HG03066 (cell line): ENCODE results near the gene PPFIBP2.

Experiments
- ATAC-seq: cut with Tn5 transposase; IDR thresholded peaks from one replicate; pipeline ENCODE4 v1.9.1; 2021; ENCODE audit warnings: low read depth; ENCODE audit not compliant: unreplicated experiment

Gene PPFIBP2

GRCh38 chr11:7621090-7621489 is 107.3 kb downstream of the PPFIBP2 start:
- no peak for ATAC-seq

- no peak for ATAC-seq
Observed at GRCh38 chr11:7621554-7621953, 107.8 kb downstream of the PPFIBP2 start.

- ATAC-seq: no peak
Observed at GRCh38 chr11:7622721-7623120, 108.9 kb downstream of the PPFIBP2 start.

DNA sequence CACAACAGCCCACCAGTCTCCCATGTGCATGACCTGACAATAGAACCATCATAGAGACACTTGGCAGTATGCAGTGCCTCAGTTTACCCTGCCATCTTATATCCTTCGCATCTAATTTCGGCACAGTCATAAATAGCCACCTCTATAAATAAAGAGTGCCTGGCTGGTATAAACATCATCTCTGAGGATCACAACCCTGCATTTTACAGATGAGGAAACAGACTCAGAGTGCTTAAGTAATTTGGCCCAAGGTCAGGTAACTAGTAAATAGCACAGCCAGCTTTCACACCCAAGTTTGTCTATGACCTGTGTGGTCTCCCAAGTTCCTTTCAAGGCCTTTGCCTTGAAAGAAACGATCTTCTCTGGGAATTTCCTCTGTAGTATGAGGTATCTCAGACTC is 114.9 kb downstream of the PPFIBP2 start:
- no peak for ATAC-seq

DNA sequence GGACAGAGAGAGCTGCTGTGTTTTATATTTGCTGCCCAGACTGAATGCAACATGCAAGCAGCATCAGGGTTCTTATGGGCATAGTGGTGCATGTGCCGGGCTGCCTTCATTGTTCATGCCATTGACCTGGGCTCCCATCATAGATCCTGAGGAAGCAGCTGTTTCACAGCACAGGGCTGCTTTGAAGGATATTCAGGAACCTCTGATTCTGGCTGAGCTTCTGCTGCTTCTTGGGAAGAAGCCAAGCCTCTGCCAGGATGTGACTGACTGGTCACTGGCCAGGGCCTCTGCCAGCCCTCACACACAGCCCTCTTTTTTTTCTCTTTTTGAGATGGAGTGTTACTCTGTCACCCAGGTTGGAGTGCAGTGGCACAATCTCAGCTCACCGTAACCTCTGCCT is 116.2 kb downstream of the PPFIBP2 start:
- no peak for ATAC-seq

DNA sequence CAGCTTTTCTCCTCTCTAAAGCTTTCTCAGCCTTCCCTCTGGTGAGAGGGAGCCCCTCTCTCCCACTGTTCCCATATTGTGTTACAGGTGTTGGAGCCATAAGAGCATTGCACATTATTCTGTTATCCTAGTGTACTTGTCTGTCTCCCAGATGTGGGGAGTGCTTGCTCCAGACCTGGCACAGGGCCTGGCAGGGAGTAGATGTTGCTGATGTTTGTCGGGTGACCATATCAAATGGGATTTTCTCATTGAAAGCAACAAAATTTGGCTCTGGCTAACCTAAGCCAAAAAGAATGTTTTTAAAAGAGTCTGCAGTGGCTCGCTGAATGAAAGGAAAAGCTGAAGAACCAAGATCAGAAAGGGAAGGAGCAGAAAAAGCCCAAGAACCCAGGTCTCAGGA is 118.4 kb downstream of the PPFIBP2 start:
- ATAC-seq: no peak

GRCh38 chr11:7635137-7635536 is 121.3 kb downstream of the PPFIBP2 start:
- no peak for ATAC-seq

DNA sequence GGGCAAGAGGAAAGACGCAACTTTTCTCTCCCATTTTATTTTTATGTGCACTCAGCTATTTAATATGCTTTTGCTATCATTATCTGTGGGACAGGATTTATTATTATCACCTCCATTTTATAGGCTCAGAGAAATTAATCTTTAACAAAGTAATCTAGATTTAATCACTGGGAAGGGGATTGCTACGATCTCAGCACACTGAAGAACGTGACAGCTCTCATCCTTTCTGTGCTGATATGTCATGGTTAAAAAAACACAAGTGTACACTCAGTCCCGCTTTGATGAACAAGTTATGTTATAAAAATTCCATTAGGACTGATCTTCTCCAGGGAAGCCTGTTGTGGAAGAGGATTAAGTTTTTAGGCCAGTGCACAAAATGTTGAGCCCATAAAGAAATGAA is 121.9 kb downstream of the PPFIBP2 start:
- ATAC-seq: no peak

DNA sequence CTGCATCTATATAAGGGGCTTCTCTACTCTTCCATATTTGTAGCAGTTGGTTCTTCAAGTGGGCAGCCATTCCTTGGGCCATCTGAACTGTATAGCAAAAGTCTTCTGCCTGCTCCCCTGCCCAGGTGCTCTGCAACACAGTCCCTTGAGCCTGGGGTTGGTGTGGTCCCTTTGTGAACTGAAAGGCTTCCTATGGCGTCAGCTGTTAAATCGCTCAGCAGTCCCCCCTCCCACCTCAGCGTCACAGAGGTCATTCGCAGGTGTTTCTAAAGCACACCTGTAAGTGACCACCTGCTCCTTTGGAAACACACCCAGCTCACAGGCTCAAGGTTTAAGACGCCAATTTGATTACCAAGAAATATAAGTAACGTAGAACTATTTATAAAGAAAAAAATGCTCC is 122.6 kb downstream of the PPFIBP2 start:
- ATAC-seq: no peak

GRCh38 chr11:7637447-7638157 is 123.8 kb downstream of the PPFIBP2 start:
- no peak for ATAC-seq

DNA sequence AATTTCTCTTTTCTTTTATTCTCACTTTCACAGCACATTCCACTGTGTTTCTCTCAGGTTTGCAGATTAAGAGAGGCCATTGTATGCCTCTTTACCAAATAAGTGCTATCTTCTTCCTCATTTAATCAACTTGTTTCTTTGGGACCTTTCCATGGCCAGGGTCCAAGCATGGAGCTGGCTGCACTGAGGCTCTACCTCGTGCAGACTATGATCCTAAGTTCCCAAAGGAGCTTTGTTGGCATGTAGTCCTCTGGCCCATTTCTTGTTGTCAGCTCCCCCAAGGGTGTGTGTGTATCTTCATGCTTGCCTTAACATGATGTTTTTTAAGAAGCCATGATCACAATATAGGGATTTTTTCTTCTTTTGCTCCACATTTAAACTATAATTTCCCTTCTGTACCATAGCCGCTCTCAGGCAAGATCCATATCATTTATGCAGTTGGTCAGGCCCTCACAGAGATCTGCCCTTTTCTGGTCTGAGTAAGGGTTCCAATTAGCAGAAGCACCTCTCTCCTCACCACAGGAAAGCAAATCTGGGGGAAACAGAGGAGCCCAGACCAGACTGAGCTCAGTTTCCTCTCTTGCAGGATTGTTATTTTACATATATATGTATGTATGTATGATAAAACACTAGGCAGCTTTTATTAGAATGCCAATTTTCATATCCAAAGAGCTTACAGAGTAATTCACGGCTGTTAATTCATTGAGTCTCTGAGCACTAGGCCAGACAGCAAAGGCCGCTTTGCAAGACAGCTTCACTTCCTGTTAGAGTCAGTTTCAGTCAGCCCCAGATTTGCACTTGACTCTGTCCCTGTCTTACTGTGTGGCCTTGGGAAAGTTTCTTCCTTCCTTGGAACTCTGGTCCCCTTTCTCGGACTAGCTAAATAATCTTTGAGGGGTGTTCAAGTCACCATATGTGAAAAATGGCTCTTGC is 125.2 kb downstream of the PPFIBP2 start:
- ATAC-seq: peak; percentile 61

DNA sequence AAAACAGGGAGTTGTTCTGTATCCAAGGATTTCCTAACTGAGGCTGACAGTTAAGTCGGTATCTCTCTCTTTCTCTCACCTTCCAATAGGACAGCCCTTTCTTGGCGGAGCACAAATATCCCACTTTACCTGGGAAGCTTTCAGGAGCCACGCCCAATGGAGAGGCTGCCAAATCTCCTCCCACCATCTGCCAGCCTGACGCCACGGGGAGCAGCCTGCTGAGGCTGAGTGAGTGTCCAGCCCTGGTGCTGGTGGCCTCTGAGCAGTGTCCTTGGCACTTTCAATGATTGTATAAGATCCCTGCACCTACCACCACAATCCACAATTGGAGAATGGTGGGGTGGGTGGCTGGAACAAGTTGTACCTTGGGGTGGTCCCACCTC is 125.8 kb downstream of the PPFIBP2 start:
- no peak for ATAC-seq

GRCh38 chr11:7640816-7641215 is 127.0 kb downstream of the PPFIBP2 start:
- ATAC-seq: no peak

GRCh38 chr11:7642747-7643146 is 128.9 kb downstream of the PPFIBP2 start:
- ATAC-seq: no peak

GRCh38 chr11:7643314-7643713 is 129.5 kb downstream of the PPFIBP2 start:
- ATAC-seq: no peak

GRCh38 chr11:7645206-7645605 is 131.4 kb downstream of the PPFIBP2 start:
- ATAC-seq: no peak

DNA sequence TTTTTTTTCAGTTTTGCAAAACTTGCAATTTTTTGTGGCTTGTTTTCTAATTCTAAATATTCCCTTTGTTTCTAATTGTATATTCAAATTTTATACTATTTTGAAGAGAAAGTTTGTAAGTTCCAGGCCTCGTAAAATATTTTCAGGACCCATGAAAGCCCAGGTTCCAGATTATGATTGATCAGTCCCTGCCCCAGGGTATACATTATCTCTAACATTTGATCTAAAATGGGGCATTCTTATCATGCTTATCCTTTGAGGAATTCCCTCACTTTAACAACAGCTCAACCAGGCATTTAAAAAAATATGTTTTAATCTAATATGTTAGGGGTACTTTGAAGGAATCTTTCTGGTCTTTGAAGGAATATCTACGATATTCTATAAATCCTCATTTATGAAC is 133.1 kb downstream of the PPFIBP2 start:
- ATAC-seq: no peak

GRCh38 chr11:7648264-7648663 is 134.5 kb downstream of the PPFIBP2 start:
- ATAC-seq: no peak

DNA sequence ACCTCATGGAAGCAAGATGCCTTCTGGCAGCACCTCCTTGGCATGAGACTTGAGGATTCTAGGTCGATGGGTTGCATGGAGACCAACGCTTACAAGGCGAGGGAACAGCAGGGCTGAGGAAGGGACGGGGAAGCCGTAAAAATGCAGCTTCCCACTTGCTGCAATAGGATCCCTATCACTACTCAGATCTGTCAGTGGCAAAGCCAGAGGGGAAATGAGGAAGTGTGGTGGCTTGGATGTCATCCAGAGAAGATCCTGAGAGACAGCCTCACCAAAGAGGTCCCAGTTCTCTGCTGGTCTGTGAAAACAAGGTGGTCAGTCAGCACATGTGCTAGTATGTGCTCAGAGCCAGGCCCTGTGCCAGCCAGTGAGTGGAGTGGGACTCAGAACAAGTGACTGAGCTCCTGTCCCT is 137.3 kb downstream of the PPFIBP2 start:
- no peak for ATAC-seq

DNA sequence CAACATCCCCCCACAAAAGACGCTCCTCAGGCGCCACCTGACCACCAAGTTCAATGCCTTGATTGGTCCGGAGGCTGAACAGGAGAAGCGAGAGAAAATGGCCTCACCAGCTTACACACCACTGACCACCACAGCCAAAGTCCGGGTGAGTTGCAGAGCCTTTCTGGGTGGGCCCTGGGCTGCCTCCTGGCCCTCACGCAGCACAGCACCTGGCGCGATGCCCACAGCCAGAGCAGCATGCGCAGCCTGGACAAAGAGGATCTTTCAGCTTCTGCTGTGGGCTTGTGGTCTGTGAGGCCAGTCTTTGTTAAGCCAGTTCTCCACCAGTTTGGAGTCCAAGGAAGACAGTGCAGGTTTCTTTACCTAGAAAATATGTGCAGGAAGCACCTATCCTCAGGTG is 137.9 kb downstream of the PPFIBP2 start:
- no peak for ATAC-seq

- no peak for ATAC-seq
Observed at GRCh38 chr11:7654195-7654705, 140.5 kb downstream of the PPFIBP2 start.
